Medulla oblongata (tissue), 1 donor: ENCODE data around the gene GNA12.
A peak's percentile ranks its signal among the peaks of the same experiment; 100 is the strongest.
"Not testable (repeated sequence)": the region's sequence is repeated elsewhere in the genome, so short reads cannot be mapped to it uniquely, and the experiment has no call there.

Experiments
- DNase-seq: peaks from one replicate; pipeline ENCODE4 v3.0.0-alpha.2; 2015; ENCODE audit errors: extremely low spot score

The GNA12 gene

DNA sequence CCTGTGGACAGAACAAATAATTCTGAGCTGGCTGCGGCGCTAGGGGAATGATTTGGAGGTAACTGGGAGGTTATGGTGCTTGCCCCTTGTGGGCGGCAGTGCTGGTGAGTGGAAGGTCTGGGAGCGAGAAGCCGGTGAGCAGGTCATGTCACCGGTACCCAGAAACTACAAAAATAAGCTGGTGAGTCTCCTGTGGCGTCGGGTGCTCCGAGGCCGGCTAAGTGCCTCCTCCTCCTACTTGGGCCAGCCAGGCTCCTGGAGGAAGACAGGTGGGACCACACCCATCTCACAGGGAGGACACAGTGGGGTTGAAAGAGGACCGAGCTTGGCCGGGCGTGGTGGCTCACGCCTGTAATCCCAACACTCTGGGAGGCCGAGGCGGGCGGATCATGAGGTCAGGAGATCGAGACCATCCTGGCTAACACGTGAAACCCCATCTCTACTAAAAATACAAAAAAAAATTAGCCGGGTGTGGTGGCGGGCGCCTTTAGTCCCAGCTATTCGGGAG, 152.1 kb downstream of the GNA12 start:
- not testable (repeated sequence) for DNase-seq

DNA sequence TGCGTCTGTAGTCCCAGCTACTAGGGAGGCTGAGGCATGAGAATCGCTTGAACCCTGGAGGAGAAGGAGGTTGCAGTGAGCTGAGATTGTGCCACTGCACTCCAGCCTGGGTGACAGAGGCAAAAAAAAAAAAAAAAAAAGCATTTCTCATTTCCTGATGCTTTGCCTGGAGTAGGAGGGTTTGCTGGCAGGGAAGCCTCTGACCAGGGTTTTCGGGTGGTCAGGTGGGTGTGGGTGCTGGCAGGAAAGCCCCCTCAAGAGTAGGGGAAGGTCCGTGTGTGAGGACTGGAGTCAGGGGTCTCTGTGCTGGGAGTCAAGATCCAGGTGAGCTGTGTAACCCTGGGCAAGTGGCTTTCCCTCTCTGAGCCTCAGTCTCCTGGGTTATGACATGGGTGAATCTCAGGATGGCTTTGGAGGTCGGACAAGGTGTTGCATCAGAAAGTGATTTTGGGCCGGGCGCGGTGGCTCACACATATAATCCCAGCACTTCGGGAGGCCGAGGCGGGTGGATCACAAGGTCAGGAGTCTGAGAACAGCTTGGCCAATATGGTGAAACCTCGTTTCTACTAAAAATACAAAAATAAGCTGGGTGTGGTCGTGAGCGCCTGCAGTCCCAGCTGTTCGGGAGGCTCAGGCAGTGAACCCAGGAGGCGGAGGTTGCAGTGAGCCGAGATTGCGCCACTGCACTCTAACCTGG, 152.9 kb downstream of the GNA12 start:
- DNase-seq: no peak

DNA sequence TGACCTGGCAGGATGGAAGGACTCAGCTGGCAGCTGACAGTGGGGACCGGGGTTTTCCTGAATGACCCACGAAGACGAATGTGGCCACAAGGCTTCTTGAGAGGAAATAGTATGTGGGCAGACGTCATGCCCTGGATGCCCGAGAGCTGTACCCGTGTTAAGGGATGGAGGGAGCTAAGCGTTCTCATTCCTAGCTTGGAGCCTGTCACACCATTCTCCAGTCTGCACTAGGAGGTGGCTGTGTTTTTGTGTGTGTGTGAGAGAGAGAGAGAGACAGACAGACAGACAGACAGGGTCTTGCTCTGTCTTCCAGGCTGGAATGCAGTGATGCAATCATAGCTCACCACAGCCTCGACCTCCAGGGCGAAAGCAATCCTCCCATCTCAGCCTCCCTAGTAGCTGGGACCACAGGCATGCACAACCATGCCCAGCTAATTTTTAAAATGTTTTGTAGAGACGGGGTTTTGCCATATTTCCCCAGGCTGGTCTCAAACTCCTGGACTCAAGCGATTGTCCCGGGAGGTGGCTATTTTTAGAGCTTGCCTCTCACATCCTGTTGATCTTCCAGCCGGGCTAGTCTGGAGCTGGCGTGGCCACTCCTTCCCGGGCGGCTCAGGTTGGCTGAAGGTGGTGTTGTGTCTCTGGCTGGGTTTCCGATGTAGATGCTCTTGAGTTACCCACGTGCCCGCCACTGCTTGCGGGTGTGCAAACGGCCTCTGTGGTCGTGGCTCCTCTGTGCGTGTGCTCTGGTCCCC, 154.0 kb downstream of the GNA12 start:
- no peak for DNase-seq

DNA sequence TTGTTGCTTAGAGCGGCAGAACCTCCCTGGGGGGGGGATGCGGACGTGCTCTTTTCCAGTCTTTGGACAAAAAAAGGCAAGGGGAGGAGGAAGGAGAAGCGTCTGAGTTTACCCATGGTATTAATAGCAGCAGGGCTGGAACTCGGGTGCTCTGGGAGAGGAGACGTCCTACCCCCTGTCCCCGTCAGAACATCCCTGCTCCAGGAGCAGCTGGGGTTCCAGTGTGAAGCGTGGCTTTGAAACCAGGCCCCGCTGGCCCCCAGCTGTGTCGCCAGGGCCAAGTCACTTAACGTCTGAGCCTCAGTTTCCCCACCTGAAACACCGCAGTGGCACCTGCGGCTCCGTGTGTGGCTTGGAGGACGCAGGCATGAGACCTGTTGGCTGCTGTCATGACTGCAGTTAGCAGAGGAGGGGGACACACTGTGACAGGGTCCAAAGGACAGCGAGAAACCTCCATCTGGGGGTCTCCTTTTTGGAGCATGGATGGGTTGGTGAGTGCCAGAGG, 154.7 kb downstream of the GNA12 start:
- DNase-seq: no peak

DNA sequence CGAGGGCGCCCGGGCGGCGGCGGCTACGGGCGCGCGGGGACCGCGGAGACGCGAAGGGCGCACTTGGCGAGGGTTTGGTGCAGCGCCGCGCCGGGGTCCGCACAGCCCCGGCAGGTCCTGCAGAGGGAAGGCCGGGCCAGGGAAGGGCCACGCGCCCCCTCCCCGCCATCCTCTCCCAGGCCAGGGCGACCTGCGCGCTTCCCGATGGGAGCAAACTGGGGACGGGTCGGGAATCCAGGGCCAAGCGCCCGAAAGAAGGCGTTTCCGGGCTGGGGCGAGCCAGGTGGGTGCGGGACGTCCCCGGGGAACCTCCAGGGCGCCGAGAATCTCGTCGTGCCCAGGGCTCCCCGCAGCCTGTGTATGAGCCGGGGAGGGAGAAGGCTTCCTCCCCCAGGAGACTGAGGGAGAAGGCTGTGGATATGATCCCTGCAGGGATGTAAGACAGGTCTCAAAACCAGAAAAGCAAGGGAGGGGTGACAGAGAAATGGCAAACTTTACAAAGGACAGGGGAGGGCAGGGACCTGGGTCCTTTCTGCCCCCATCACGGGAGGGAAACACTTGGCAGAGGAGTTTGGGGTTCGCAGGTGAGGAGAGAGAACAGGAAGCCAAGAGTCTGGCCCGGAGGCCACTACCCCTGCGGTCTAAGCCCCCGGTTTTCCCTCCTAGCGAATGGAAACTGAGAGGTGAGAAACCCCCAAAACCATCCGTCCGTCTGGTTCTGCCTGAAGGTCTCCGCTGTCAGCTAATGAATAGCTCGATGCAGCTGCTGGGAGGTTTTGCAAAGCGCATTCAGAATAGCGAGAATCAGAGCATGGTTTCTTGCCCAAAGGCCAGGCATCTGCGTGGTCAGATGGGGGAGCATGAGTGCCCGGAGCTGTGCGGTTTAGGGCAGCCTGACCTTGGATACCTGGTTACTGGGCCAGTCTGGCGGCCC, 155.4 kb downstream of the GNA12 start:
- DNase-seq: peak; percentile 58

DNA sequence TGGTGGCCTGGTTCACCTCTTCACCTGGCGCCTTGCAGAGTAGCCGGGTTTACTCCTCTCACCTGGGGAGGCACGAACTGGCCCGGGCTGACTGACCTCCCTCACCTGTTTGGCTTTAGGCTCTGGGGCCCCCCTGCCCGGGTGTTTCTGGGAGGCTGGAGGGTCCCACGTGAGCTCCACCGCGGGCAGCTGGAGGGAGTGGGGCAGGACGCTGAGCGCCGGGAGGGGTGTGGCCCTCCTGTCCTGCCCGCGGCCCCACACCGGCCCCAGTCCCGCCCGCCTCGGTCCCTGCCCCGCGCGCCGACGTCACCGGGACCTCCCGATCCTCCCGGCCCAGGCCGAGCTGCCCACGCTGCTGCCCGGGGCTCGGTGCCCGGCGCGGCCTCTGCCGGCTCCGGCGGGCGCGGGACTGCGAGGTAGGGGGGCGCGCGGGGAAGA, 156.2 kb downstream of the GNA12 start, which contains the start of gene AMZ1:
Gene AMZ1, plus strand, starts transcription at position 322 of the 438 bp plus-strand sequence. CDS start 12,250 bp downstream, outside the sequence.
- no peak for DNase-seq

DNA sequence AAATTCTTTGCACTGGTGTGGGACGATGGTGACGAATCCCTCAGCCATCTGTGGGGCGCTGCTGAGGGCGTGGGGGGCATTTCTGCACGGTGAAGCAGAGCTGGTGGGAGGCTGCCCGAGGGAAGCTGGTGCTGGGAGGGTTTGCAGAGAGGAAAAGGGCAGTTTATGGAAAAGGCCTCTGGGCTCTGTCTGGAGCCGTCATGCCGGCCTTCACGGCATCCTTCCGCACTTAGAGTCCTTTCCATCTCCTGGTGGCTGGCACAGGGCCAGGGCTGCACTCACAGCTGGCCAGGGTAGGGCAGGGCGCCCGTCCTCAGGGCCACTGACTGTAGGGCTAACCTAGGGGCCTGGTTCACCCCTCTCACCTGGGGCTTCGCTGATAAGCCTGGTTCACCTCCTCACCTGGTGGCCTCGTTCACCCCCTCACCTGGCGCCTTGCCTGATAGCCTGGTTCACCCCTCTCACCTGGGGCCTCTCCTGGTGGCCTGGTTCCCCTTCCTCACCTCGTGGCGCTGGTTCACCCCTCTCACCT, 156.7 kb downstream of the GNA12 start:
- no peak for DNase-seq

DNA sequence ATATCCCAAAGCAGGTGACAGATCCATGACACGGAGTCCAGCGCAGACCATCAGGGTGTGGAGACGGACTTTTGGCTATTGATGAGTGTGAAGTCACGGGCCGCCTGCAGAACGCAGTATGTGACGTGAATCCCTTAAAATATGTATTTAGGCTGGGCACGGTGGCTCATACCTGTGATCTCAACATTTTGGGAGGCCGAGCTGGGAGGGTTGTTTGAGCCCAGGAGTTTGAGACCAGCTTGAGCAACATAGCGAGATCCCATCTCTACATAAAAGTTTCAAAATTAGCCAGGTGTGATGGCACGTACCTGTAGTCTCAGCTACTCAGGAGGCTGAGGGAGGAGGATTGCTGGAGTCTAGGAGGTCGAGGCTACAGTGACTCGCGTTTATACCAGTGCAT, 158.0 kb downstream of the GNA12 start:
- no peak for DNase-seq

DNA sequence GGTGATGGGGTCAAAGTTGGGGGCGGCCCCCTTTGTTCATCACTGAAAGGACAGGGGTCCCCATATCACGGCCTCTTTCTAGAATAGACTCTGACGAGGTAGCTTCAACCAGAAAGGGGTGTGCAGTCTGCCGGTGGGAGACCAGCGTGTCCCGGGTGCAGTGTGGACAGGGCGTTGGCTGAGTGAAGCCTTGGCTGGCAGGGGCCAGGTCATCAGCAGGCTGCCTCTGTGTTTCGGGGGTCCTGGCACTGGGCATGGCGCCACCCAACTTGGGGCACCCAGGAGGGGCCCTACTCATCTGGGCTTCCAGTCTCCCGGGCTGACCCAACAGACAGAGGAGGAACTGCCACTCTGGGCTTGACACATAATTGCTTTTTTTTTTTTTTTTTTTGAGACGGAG, 159.6 kb downstream of the GNA12 start:
- no peak for DNase-seq

DNA sequence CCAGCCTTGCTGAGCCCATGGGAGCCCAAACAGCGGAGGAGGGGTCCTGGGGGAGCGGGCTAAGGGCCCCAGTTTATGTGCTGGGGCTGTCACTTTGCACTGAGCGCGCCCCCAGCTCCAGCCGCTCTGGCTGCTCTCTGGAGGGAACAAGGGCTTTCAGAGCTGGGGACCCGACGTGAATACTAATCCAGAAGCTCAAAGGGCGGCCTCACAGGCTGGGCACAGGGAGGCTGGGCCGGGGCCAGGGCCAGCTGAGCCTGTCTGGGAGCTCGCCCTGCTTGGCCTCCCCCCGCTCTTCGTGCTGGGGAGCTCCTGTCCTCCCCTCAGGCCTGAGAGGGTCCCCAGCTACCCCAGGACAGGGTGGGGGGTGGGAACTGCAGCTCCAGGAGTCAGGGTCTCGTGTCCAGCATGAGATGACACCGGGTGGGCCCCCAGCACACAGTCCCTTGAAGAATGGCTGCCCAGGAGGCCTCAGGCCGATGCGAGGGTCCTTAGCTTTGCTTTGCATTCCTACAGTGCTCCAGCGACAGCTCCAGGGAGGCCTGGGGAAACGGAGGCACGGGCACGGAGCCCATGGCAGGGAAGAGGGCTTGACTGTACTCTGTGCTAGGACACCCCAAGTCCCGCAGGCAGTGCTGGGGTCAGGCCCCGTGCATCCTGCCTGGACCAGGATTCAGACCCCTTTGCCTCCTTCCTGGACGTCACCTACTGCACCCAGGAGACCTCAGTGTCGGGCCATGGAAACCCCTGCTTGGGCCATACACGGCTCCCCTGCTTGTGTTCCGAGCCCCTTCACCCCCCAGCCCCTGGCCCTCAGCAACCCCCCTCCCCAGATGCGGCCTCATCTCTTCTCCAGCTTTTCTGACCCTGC, 161.9 kb downstream of the GNA12 start:
- DNase-seq: peak; percentile 97

DNA sequence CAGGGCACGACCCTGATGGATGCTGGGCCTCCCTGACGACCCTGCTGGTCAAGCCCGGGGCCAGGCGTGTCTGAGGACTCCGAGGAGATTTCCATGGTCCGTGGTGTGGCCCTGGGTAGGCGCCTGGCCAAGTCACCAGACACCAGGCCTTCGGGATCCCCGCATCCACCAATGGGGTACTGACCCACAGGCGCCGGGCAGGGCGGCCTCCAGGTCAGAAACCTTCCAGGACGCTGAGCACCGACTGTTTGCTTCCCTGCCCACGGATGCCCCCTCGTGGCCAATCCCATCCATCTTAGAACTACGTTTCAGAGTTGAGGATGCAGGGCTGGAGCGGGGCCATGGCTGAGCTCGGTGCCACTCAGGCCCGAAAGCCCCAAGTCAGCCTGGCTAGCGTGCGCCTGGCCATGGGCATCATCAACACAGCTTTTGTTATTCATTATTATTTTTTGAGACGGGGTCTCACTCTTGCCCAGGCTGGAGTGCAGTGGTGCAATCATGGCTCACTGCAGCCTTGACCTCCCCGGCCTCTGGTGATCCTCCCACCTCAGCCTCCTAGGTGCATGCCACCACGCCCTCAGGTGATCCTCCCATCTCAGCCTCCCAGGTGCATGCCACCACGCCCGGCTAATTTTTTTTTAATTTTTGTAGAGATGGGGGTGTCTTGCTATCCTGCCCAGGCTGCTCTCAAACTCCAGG, 163.2 kb downstream of the GNA12 start:
- peak; percentile 91 for DNase-seq

DNA sequence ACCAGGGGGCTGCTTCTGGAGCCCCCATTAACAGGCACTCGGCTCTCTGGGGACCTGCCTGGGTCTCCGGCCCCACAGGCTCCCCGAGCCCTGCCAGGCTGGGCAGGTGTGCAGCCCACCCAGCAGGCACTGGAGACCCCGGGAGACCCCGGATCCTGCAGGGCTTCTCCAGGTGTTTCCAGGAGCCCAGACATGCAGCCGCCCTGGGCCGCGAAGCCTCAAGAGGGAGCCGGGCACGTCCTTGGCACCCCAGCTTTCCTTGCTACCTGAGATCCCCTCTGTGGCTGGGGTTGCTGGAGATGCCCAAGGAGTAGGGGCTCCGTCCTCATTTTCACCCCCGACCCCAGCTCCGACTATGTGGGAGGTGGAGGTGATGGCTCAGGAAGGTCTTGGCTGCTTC, 163.9 kb downstream of the GNA12 start:
- no peak for DNase-seq

DNA sequence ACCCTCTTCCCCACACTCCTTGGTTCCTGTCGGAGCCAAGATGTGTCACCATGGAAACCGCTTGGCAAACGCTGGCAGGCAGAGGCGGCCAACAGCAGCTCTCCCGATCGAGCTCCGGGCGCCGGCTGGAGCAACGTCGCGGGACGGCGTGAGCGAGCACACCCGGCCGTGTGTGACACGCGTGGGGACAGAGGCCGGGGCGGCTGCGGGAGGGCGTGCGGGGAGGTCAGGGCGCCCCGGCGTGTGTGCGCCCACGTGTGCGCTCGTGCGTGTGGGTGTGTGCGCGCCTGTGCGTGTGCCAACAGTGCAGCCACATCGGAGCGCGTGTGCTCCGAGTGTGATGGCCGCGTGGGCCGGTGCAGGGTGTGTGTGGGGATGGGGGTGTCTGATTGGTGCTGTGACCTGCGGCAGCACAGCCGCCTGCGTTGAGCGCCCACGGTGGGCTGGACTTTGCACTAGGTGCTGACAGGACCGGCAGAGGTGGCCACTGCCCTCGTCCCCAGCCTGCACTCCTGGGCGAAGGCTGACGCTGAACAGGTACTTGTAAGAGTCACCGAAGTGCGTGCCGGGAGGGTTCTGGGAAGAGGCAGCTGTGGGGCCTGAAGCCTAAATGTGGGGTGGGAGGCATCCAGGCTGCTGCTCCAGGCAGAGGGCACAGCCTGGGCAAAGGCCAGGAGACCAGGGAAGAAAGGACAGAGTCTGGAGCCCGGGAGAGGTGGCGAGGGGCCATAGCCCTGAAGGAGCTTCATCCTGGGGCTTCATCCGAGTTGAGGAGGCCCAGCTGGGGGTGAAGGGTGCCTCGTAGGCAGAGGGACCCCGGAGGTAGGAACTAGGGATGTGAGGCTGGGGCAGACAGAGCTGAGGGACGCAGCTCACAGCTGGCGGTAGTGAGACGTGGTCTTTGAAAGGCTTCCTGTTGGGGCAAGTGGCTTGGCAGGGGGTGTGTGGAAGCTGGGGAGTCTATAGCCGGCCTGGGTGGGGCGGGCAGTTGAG, 164.7 kb downstream of the GNA12 start:
- DNase-seq: not testable (repeated sequence)

DNA sequence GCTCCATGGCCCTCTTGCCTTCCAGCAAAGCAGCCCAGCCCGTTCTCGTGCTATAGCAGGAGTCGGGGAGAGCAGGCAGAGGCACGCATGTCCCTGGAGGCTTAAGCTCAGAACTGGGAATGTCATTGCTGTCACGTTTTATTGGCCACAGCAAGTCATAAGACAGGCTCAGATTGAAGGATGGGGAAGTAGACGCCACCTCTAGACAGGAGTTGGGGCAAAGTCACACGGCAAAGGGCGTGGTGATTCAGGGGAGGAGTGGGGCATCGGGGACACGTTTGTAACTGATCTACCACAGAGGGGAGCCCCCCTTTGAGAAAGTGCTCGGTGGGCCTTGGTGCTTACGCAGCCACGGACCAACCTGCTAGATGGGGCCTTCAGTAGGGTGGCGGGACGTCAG, 165.7 kb downstream of the GNA12 start:
- DNase-seq: not testable (repeated sequence)
